ENCODE results near the gene SAP130. TPM values are rescaled to one million over a fixed set of nuclear protein-coding genes. Genes with fewer than 3 reads are reported as not detected.

SAP130 gene
- total RNA-seq, 4 donors from 2014 or later = 7.3 to 13.2 (median 8.9) TPM

DNA sequence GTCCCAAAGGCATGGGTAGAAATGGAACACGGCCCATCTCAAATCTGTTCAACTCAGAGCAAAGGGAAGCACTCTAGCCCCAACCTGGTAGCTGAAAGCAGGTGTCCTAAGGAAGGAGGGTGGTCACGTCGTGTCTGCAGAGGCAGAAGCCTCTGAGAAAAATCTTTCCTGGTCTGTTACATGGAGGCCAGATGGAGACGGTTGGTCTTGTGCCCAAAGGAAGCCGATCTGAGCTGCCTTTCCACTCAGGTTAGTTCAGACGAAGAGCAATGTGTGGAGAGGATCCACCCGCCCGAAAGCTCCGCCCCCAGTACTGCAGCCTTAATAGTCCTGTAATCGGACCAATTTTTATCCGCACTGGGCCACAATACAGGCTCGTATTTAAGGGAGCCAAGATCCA is 87.2 kb downstream of the SAP130 start:
- TF ChIP-seq, protein P1, sequence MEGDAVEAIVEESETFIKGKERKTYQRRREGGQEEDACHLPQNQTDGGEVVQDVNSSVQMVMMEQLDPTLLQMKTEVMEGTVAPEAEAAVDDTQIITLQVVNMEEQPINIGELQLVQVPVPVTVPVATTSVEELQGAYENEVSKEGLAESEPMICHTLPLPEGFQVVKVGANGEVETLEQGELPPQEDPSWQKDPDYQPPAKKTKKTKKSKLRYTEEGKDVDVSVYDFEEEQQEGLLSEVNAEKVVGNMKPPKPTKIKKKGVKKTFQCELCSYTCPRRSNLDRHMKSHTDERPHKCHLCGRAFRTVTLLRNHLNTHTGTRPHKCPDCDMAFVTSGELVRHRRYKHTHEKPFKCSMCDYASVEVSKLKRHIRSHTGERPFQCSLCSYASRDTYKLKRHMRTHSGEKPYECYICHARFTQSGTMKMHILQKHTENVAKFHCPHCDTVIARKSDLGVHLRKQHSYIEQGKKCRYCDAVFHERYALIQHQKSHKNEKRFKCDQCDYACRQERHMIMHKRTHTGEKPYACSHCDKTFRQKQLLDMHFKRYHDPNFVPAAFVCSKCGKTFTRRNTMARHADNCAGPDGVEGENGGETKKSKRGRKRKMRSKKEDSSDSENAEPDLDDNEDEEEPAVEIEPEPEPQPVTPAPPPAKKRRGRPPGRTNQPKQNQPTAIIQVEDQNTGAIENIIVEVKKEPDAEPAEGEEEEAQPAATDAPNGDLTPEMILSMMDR (IDR thresholded peaks at IDR 0.05; ENCODE audit: low read depth) = no peak

DNA sequence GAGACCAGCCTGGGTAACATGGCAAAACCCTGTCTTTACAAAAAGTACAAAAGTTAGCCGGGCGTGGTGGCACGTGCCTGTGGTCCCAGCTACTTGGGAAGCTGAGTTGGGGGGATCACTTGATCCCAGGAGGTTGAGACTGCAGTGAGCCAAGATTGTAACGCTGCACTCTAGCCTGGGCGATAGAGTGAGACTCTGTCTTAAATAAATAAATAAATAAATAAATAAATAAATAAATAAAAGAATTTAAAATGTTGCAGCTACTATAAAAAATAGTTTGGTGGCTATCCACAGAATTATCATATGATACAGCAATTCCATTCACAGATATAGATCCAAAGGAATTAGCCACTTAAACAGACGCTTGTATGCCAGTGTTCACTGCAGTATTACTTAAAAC is 92.5 kb downstream of the SAP130 start:
- TF ChIP-seq, protein P1 (IDR thresholded peaks at IDR 0.05; ENCODE audit: low read depth) = no peak

DNA sequence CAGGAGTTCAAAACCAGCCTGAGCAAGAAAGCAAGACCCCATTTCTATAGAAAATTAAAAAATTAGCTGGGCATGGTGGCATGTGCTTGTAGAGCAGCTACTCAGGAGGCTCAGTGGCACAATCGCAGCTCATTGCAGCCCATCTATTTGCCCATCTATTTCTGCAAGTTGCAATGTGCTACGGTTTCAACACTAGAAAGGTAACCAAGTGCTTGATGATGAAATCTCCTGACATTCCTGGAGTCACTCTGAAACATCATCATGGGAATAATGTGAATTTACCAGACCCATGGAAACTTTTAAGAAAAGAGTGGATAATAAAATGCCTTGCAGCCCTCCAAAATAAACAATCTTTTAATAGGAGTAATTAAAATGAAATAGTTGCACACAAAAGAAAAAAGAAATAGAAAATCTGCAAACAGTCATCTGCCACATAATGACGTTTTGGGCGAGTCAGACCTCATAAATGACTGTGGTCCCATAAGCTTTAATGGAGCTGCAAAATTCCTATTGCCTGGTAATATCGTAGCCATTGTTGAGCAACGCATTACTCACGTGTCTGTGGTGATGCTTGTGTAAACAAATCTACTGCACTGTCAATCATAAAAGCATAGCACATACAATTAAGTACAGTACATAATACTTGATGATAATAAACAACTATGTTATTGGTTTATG is 95.5 kb downstream of the SAP130 start:
- TF ChIP-seq, protein P1 (IDR thresholded peaks at IDR 0.05; ENCODE audit: low read depth) = no peak

DNA sequence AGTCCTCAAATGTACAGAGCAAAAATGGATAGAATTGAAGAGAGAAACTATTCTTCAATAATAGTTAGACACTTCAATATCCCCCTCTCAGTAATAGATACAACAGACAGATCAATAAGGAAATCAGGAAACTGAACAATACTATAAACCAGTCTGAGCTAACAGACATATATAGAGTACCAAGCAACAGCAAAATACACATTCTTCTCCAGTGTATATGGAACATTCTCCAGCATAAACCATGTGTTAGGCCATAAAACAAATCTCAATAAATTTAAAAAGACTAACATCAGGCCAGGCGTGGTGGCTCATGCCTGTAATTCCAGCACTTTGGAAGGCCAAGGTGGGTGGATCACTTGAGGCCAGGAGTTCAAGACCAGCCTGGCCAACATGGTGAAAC is 98.4 kb downstream of the SAP130 start:
- TF ChIP-seq, protein P1 (IDR thresholded peaks at IDR 0.05; ENCODE audit: low read depth) = no peak

DNA sequence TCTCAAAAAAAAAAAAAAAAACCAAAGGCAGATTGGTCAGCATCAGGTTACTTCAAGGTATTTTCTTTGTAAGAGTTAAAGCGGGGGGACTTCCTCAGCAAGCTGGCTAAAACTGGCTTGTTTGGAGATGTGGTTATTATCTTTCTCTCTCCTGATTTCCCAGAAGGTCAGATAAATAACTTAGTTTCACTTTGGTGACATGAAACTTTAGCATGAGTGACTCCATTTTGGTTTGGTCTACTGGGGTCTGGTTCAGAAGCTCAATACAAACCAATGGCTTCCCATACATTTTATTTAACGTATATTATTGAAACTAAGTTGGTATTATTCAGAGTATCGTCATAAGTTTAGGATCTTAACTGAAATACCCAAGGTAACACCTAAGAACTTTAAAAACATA is 100.5 kb downstream of the SAP130 start:
- TF ChIP-seq, protein P1 (IDR thresholded peaks at IDR 0.05; ENCODE audit: low read depth) = no peak

DNA sequence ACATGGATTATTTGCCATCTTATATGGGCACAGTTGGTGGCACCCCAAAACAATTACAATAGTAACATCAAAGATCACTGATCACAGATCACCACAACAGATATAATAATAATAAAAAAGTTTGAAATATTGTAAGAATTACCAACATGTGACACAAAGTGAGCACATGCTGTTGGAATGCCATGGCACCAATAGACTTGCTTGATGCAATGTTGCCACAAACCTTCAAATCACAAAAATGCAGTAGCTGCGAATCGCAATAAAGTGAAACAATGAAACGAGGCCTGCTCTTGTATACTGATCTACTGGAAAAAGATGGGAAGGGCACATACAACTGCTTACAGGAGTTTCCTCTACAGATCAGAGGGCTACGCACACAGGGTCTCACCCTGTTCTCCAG is 109.9 kb downstream of the SAP130 start:
- TF ChIP-seq, protein P1 (IDR thresholded peaks at IDR 0.05; ENCODE audit: low read depth) = no peak

DNA sequence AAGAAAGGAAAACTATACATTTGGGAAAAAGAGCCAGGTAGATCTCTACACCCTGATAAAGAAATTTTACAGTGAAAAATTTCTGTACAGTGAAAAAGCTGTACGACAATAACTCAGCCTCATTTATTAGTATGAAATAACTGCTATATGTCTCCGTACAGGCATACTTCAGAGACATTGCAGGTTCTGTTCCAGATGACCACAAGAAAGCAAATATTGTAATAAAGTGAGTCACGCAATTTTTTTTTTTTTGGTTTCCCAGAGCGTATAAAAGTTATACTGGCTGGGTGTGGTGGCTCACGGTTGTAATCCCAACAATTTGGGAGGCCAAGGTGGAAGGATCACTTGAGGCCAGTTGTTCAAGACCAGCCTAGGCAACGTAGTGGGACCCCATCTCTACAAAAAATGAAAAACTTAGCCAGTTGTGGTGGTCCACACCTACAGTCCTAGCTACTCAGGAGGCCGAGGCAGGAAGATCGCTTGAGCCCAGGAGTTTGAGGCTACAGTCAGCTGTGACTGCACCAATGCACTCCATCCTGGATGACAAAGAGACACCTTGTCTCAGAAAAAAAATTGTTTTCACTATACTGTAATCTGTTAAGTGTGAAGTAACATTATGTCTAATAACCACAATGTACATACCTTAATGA is 113.9 kb downstream of the SAP130 start:
- TF ChIP-seq, protein P1 (IDR thresholded peaks at IDR 0.05; ENCODE audit: low read depth) = no peak

Data from subcutaneous adipose tissue (tissue), 4 donors.